Ovary (tissue), 9 donors: ENCODE data around the gene LAPTM5. TPM values are rescaled to one million over a fixed set of nuclear protein-coding genes. Genes with fewer than 3 reads are reported as not detected.

Experiments
- DNase-seq, 5 donors: peaks; one replicate each; pipeline ENCODE4 v3.0.0-alpha.2; 2019 to 2020
- H3K27ac ChIP-seq, 2 donors: fragments of 200-600 bp; one replicate each; pipeline versions ENCODE4 v1.5.1 to v1.8.0; 2019 to 2022
- H3K27me3 ChIP-seq: fragments of 200-600 bp; one replicate; pipeline ENCODE4 v1.8.0; 2022
- H3K36me3 ChIP-seq: fragments of 200-600 bp; sonication (generic); one replicate; pipeline ENCODE4 v1.5.1; 2019
- H3K4me1 ChIP-seq: one replicate; pipeline ENCODE4 v1.8.1; 2013; ENCODE audit warnings: mild to moderate bottlenecking, moderate library complexity; ENCODE audit not compliant: insufficient read depth
- H3K4me3 ChIP-seq: fragments of 200-600 bp; sonication (generic); one replicate; pipeline ENCODE4 v1.5.1; 2017
- H3K9me3 ChIP-seq, 2 donors: fragments of 200-600 bp in 1 of 2; sonication (generic) in 1 of 2; one replicate each; pipeline versions ENCODE4 v1.5.1 to v1.8.1; 2013 to 2019; ENCODE audit warnings: mild to moderate bottlenecking in 1 of 2, moderate library complexity in 1 of 2
- EP300 ChIP-seq: sonication (generic); formaldehyde crosslinking; IDR thresholded peaks from one replicate; pipeline ENCODE4 v1.6.1; 2017; ENCODE audit warnings: antibody characterized with exemption
- POLR2A ChIP-seq: fragments of 450-650 bp; IDR thresholded peaks from one replicate; pipeline ENCODE4 v1.6.1; 2017; ENCODE audit warnings: antibody characterized with exemption, mild to moderate bottlenecking, moderate library complexity
- WGBS, 3 donors: extraction: QIAGEN DNeasy Blood & Tissue Kit in 1 of 3; methylation state at CpG; one replicate each; pipeline versions ENCODE4 v1.1.5 to v1.1.7; 2013 to 2017; 5-methylcytosine and 5-hydroxymethylcytosine counted together
- intact Hi-C, 4 donors: fragments of 100-400 bp; cut with DNase I; formaldehyde crosslinking; loops; one replicate each; pipeline versions ENCODE4 v1.11.0 to v1.15.1; 2022 to 2023
- polyA plus RNA-seq, 2 donors: library from polyadenylated mRNA; stranded (reverse); fragments of 200-250 nt in 1 of 2; fragments of 350-450 nt in 1 of 2; fragmentation: Illumina TruSeq in 1 of 2; extraction: RNeasy Lipid Tissue Mini Kit (QIAGEN cat#74804) in 1 of 2; gene quantifications; one replicate each; pipeline ENCODE4 v1.2.3, GENCODE V29; 2013 to 2014
- total RNA-seq, 7 donors: library from RNA; depleted of rRNA in 2 of 7; stranded (reverse); fragments of >200 nt in 2 of 7; fragmentation: NEBNext Ultra II Directional in 3 of 7; extraction: Animal tissue kit (Norgen Biotek cat#: 25700) in 3 of 7; gene quantifications; one replicate each; pipeline versions ENCODE4 v1.1.0 to v1.2.4, GENCODE V29; 2016 to 2023
- TF ChIP-seq, protein P1 (sequence below), 3 donors: fragments of 450-650 bp in 2 of 3; fragments of 200-600 bp in 1 of 3; IDR thresholded peaks; one replicate each; pipeline versions ENCODE4 v1.5.1 to v1.8.0; 2016 to 2022; ENCODE audit warnings: antibody characterized with exemption in 3 of 3, mild to moderate bottlenecking in 1 of 3
- donor health status: DM: no; HTN: no; CAD: no; lungs with moderate emphysema.
- donor health status: DM: no; HTN: no; CAD: no.
- donor health status: Bipolar disorder and iron deficiency.
- donor health status: DM: yes; HTN: yes; CAD: no.
- donor health status: DM: no; HTN: no; CAD: no.
- donor health status: DM: yes; HTN: yes; CAD: no.

LAPTM5 gene
- total and polyA plus RNA-seq, 9 donors: 15.3 to 103 (median 20.3) TPM

DNA sequence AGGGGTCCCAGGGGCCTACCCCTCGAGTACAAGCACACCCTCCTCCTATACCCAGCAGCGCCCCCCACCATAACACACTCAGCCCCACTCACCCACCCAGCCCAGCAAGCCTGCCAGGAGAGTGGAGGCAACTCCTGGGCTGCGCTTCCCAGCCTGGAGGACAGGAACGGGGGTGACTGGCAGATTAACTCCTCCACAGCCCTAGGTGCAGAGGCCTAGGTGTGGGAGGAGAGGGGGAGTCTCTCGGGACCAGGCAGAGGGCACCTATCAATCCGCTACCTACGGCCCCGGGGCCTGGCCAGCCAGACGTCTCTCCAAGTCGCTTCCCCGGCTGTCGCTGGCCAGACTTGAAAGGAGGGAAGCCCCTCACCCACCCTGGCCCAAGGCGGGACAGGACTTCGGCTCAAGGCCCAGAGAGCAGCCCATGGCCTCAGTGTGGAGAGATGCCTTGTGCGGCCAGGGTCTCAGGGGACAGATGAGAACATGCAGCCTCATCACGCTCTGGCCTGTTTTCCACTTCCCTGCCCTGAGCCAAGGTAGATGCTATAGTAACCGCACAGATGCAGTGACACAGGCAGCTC is 59.1 kb downstream of the LAPTM5 start:
- H3K27me3 ChIP-seq: no peaks in the 10 kb centered on the region
- no peak overlapping the region for H3K27ac ChIP-seq
- no peak for TF ChIP-seq EP300
- TF ChIP-seq, protein P1, sequence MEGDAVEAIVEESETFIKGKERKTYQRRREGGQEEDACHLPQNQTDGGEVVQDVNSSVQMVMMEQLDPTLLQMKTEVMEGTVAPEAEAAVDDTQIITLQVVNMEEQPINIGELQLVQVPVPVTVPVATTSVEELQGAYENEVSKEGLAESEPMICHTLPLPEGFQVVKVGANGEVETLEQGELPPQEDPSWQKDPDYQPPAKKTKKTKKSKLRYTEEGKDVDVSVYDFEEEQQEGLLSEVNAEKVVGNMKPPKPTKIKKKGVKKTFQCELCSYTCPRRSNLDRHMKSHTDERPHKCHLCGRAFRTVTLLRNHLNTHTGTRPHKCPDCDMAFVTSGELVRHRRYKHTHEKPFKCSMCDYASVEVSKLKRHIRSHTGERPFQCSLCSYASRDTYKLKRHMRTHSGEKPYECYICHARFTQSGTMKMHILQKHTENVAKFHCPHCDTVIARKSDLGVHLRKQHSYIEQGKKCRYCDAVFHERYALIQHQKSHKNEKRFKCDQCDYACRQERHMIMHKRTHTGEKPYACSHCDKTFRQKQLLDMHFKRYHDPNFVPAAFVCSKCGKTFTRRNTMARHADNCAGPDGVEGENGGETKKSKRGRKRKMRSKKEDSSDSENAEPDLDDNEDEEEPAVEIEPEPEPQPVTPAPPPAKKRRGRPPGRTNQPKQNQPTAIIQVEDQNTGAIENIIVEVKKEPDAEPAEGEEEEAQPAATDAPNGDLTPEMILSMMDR (IDR thresholded peaks at IDR 0.05): no peak
- no peak for TF ChIP-seq POLR2A
- intact Hi-C loops: no loop called here
- 60 to 72% (median 62%) methylated on average over 17 of the region's 17 CpGs for WGBS, 3 donors
- no peaks in the 10 kb centered on the region for H3K9me3 ChIP-seq
- H3K4me3 ChIP-seq: no peak overlapping the region
- no peaks in the 10 kb centered on the region for H3K36me3 ChIP-seq
- no peaks in the 10 kb centered on the region for H3K4me1 ChIP-seq
- DNase-seq: no peak

DNA sequence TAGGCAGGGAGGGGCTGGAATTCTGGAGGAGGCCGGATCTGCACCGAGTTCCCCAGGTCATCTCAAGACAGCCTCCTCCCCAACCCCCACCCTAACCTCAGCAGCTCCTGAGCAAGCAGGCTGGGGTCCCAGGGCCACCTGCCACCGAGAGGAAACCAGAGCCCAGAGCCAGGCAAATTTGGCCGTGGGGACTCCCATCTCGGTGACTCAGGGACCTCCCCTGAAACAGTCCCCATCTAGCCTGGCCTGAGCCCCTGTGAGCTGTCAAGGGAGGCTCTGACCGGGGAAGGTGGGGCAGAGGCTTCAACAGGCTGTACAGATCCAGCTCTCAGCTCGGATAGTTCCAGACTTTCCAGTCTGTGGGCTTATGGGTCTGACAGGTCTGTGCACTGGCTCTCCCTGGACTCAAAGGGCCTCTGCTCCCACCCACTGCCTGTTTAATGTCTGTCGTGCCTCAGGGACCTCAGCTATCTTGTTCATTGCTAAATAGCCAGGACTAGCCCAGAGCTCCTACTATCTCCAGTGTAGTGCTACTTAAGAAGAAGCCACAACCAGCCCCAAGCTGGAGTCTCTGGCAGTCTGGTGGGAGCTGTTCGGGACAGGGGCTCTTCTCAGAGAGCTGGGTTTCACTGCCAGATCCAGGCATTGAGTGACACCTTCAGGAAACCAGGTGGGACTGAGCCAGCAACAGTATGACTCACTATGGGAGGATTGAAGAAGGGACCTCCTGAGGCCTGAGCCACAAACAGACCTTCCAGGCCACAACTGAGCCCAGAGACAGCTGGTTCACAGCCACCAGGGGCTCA is 59.8 kb downstream of the LAPTM5 start:
- TF ChIP-seq POLR2A (no peak), EP300 (no peak)
- TF ChIP-seq, protein P1 (IDR thresholded peaks at IDR 0.05): no peak
- no peak for DNase-seq
- 62 to 73% (median 67%) methylated on average over 9 of the region's 9 CpGs for WGBS, 3 donors
- H3K36me3 ChIP-seq: no peaks in the 10 kb centered on the region
- H3K4me1 ChIP-seq: no peaks in the 10 kb centered on the region
- no peaks in the 10 kb centered on the region for H3K9me3 ChIP-seq
- H3K27ac ChIP-seq: no peak overlapping the region
- H3K27me3 ChIP-seq: no peaks in the 10 kb centered on the region
- H3K4me3 ChIP-seq: no peak overlapping the region
- intact Hi-C loops: no loop called here

DNA sequence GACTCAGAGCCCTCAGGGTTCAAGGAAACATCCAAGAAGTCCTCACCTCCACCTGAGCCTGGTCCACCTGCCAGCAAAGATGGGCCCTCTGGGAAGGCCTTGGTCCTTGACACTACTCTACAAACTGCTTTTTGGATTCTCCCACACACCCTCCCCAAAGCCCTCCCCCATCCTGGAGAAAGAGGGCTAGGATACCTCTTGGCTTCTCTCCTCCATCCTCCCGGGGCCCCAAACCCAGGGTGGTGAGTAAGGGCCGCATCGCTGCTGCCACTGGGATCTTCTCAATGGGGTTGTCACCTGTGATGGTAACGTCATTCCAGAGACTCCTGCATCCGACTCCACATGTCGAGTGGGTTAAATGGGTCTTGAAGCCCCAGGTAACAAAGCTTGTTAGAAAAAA is 60.7 kb downstream of the LAPTM5 start:
- TF ChIP-seq POLR2A: no peak
- TF ChIP-seq, protein P1 (IDR thresholded peaks at IDR 0.05): no peak
- no peak for TF ChIP-seq EP300
- DNase-seq: no peak
- H3K9me3 ChIP-seq: no peaks in the 10 kb centered on the region
- no peak overlapping the region for H3K27ac ChIP-seq
- H3K36me3 ChIP-seq: no peaks in the 10 kb centered on the region
- WGBS, 3 donors: 91 to 97% (median 93%) methylated on average over 6 of the region's 6 CpGs
- no peaks in the 10 kb centered on the region for H3K27me3 ChIP-seq
- intact Hi-C loops: no loop called here
- no peak overlapping the region for H3K4me3 ChIP-seq
- H3K4me1 ChIP-seq: no peaks in the 10 kb centered on the region

DNA sequence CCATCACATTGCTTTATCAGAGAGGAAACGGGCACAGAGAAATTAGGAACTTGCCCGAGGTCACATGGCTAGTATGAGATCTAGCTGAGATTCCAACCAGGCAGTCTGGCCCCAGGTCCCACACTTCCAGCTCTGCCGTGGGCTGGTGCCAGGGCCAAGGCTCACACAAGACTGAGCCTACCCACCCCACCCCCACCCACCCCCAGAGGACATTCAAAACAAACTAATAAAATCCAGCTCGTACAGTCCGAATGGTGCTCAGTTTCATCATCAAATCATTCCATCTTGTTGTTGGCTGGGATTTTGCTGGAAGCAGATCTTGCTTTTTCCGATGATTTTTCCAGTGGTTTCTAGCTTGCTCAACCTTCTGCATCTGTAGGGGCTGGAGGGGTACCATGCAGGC is 62.1 kb downstream of the LAPTM5 start:
- no peaks in the 10 kb centered on the region for H3K36me3 ChIP-seq
- 54 to 59% (median 59%) methylated on average over 6 of the region's 6 CpGs for WGBS, 3 donors
- H3K27me3 ChIP-seq: no peaks in the 10 kb centered on the region
- no peaks in the 10 kb centered on the region for H3K9me3 ChIP-seq
- intact Hi-C loops: no loop called here
- H3K4me3 ChIP-seq: no peak overlapping the region
- H3K4me1 ChIP-seq: no peaks in the 10 kb centered on the region
- TF ChIP-seq, protein P1 (IDR thresholded peaks at IDR 0.05): no peak
- TF ChIP-seq POLR2A (no peak), EP300 (no peak)
- no peak for DNase-seq
- no peak overlapping the region for H3K27ac ChIP-seq
